ENCODE measurements around the gene CEP152.
"Not testable (repeated sequence)": the region's sequence is repeated elsewhere in the genome, so short reads cannot be mapped to it uniquely, and the experiment has no call there.

Gene CEP152

GRCh38 chr15:48803877-48804276 is 7.0 kb downstream of the CEP152 start:
- no peak for DNase-seq

GRCh38 chr15:48802867-48803266 is 8.0 kb downstream of the CEP152 start:
- DNase-seq, result peak; percentile 23

- DNase-seq, result no peak
Observed at GRCh38 chr15:48802257-48802656, 8.6 kb downstream of the CEP152 start.

- DNase-seq, result no peak
Observed at GRCh38 chr15:48800811-48801455, 9.9 kb downstream of the CEP152 start.

- DNase-seq, result no peak
Observed at GRCh38 chr15:48800245-48800644, 10.6 kb downstream of the CEP152 start.

- no peak for DNase-seq
Observed at GRCh38 chr15:48798319-48798718, 12.6 kb downstream of the CEP152 start.

GRCh38 chr15:48796930-48797329 is 13.9 kb downstream of the CEP152 start:
- DNase-seq, result peak; percentile 17

- DNase-seq, result no peak
Observed at GRCh38 chr15:48796521-48796920, 14.3 kb downstream of the CEP152 start.

- DNase-seq, result no peak
Observed at GRCh38 chr15:48795901-48796300, 15.0 kb downstream of the CEP152 start.

- no peak for DNase-seq
Observed at GRCh38 chr15:48794697-48795134, 16.2 kb downstream of the CEP152 start.

GRCh38 chr15:48792408-48792807 is 18.5 kb downstream of the CEP152 start:
- DNase-seq, result no peak

GRCh38 chr15:48790466-48791115 is 20.3 kb downstream of the CEP152 start:
- DNase-seq, result not testable (repeated sequence)

- DNase-seq, result no peak
Observed at GRCh38 chr15:48785712-48786111, 25.2 kb downstream of the CEP152 start.

GRCh38 chr15:48785195-48785594 is 25.7 kb downstream of the CEP152 start:
- DNase-seq, result no peak

- DNase-seq, result no peak
Observed at GRCh38 chr15:48784756-48785155, 26.1 kb downstream of the CEP152 start.

GRCh38 chr15:48782911-48783310 is 28.0 kb downstream of the CEP152 start:
- DNase-seq, result no peak

GRCh38 chr15:48781481-48782081 is 29.3 kb downstream of the CEP152 start:
- no peak for DNase-seq

- DNase-seq, result no peak
Observed at GRCh38 chr15:48781017-48781416, 29.9 kb downstream of the CEP152 start.

- no peak for DNase-seq
Observed at GRCh38 chr15:48778331-48778730, 32.5 kb downstream of the CEP152 start.

- no peak for DNase-seq
Observed at GRCh38 chr15:48777645-48778330, 33.1 kb downstream of the CEP152 start.

GRCh38 chr15:48775546-48775945 is 35.3 kb downstream of the CEP152 start:
- DNase-seq, result no peak

GRCh38 chr15:48774484-48774883 is 36.4 kb downstream of the CEP152 start:
- DNase-seq, result peak; percentile 50

GRCh38 chr15:48766196-48766595 is 44.7 kb downstream of the CEP152 start:
- no peak for DNase-seq

- DNase-seq, result no peak
Observed at GRCh38 chr15:48765022-48765421, 45.8 kb downstream of the CEP152 start.

Measured in activated CD4-positive, alpha-beta T cell treated with anti-CD3 and anti-CD28 coated beads, Interleukin-10, Interleukin-2, amounts not matched to agents 100 ng/mL and 50 ng/mL, durations not matched to agents 16 hours and 8 hours (primary cell).